Ishikawa (cell line): ENCODE data around the gene PDCD4.

Experiments
- CEBPB ChIP-seq: IDR thresholded peaks from 2 replicates; pipeline ENCODE4 v1.6.1; 2012
- RAD21 ChIP-seq: IDR thresholded peaks from 2 replicates; pipeline ENCODE4 v1.6.1; 2012; ENCODE audit warnings: low read depth
- TF ChIP-seq, protein P1 (sequence below): IDR thresholded peaks from 2 replicates; pipeline ENCODE4 v1.6.1; 2012

DNA sequence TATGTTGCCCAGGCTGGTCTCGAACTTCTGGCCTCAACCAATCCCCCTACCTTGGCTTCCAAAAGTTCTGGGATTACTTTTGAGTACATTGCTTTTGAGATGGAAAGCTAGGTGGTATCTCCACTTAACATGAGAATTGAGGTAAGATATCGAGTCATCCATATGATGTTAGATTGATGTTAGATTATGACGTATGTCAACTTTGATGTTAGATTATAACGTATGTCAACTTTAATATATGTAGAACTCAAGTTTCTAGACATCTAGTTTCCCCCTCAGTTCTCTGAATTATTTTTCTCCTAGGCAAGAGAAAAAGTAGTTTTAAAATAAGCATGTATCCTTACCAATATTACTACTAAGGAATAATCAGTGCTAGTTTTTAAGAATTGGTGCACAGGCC is 67.7 kb downstream of the PDCD4 start:
- no peak for TF ChIP-seq RAD21
- TF ChIP-seq, protein P1, sequence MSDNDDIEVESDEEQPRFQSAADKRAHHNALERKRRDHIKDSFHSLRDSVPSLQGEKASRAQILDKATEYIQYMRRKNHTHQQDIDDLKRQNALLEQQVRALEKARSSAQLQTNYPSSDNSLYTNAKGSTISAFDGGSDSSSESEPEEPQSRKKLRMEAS, result no peak
- no peak for TF ChIP-seq CEBPB
